Head of caudate nucleus (tissue), 42 donors: ENCODE measurements around the gene MFSD11.
A peak's percentile ranks its signal among the peaks of the same experiment; 100 is the strongest.
"Not testable (repeated sequence)": the region's sequence is repeated elsewhere in the genome, so short reads cannot be mapped to it uniquely, and the experiment has no call there.

Experiments
- DNase-seq, 42 donors: peaks; one replicate each; pipeline versions ENCODE4 v3.0.0 to v3.0.0-alpha.2; 2020 to 2021; ENCODE audit warnings: mixed read lengths in 7 of 42
- intact Hi-C: fragments of 100-400 bp; cut with DNase I; formaldehyde crosslinking; loops from one replicate; pipeline ENCODE4 v1.15.0; 2022

The MFSD11 gene

DNA sequence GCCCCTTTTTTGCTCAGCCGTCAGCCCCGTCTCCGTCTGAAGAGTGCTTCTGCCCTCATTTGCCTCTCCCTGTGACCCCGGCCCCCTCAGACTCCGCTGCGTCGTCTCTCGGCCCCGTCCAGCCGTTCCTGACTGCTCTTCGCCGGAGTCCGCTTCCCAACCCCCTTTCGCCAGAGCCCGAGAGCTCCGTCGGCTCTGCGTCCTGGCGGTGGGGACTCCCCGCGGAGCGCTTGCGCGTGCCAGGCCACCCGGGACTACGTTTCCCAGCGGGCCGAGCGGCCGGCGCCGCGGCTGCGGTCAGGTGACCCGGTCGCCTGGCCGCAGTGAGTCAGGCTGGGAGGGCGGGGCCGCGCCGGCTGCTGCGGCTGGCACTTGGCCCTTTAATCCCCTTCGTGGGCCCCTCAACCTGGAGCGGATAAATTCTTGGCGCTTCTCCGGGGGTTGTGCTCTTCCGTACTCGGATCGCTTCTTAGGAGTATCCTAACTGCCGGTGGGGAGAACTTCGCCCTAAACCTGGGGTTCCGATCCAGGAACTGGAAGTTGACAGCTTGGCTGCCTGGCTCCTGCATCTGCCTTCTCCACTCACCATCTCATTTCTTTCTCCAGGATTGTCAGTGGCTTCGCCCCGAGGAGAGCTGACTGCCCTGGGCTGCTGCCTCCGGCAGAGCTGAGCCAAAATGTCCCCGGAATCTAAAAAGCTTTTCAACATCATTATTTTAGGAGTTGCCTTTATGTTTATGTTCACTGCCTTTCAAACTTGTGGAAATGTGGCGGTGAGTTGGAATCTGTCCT, at the start of gene MFSD11:
Gene MFSD11 (plus strand): TSS at position 444 of the 792 bp plus-strand sequence. CDS start 234 bp downstream, at position 678.
- intact Hi-C loops, result loop anchor here (1.0 kb wide), 1 partner anchor 12 kb away; the partner anchor contains the start of genes JMJD6 and METTL23
- DNase-seq, result peak; percentile 75 to 96 (median 90)

DNA sequence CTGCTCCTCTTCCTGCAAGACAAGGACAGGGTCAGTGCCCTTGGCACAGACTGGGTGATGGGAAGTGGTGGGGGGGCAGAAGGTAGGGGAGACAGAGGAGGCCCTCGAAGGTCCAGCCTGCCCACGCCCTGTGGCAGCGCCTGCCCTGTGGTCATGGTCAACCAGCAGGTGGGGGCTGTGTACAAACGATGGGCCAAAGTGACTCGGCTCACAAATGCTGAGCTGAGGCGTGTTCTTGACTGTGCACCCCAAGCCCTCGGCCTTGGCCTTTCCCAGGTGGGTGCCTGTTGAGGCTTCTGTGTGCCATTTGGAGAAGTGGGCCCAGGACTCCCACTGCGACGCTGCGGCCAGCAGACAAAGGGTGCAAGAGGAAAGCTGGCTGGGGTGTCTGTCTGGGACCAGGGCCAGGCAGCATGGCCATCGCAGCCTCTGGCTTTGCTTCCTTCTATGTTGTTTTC, 49.7 kb upstream of the MFSD11 start:
- intact Hi-C loops, result no loop called here
- no peak for DNase-seq

DNA sequence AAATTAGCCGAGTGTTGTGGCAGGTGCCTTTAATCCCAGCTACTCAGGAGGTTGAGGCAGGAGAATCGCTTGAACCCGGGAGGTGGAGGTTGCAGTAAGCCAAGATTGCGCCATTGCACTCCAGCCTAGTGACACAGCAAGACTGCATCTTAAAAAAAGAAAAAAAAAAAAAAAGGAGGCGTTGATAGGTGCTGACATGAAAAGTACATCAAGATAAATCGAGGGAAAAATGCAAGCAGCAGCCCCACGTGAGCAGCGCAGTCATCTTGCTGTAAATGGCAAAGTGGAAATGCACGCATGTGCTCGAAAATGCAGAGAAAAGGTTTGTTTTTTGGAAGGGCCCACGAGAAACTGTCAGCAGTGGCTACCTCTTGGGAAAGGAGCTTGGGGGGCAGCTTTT, 48.1 kb upstream of the MFSD11 start:
- intact Hi-C loops, result no loop called here
- peak in 36 of 42 donors; percentile 47 to 87 (median 72) for DNase-seq

DNA sequence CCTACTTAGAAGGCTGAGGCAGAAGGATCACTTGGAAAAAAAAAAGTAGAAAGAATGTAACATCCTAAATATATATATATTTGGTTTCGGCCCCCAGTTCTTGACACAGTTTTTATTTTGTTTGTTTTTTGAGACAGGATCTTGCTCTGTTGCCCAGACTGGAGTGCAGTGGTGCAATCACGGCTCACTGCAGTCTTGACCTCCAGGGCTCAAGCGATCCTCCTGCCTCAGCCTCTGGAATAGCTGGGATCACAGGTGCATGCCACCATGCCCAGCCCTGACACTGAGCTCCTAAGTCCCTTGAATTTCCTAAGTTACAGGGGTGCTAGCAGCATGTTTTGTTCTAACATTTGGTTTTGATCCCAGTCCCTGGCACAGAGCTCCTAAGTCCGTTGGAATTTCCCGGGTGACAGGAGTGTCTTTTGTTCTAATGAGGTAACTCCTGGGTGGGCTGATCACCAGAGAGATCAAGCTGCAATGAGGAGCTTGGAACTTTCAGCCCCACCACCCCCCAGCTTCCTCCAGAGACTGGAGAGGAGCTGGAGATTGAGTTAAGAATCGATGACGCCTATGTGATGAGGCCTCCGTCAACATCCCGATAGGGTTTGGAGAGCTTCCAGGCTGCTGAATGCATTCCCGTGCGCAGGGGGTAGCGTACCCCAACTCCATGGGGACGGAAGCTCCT, 47.2 kb upstream of the MFSD11 start:
- intact Hi-C loops, result no loop called here
- DNase-seq, result peak in 1 of 42 donors; percentile 50

DNA sequence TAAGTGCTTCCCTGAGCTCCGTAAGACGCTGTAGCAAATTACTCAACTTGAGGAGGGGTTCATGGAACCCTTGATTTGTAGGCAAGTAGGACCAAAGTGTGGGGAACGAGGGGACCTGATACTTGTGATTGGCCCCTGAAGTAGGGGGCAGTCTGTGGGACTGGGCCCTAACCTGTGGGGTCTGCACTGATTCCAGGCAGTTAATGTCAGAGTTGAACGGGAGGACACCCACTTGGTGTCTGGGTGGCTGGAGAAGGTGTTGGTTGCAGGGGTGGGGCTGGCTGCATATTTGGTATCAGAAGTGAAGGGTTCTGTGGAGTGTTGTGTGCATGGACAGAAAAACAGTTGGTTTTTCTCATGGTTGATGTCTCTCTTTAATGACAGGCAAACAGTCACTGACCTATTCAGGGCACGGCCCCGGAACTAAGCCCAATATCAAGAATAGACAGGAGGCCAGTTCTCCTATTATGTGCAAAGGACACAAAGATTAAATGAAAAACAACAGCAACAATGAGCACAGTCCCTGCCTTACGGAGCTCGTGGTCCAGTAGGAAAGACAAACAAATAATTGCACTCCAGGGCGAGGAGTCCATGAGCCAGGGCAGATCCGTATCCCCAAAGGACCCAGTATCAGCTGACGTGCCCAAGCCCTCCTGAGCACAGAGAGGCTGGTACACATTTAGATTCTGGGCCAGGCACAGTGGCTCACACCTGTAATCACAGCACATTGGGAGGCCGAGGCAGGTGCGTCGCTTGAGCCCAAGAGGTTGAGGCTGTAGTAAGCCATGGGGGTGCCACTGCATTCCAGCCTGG, 46.3 kb upstream of the MFSD11 start:
- intact Hi-C loops, result no loop called here
- no peak for DNase-seq

DNA sequence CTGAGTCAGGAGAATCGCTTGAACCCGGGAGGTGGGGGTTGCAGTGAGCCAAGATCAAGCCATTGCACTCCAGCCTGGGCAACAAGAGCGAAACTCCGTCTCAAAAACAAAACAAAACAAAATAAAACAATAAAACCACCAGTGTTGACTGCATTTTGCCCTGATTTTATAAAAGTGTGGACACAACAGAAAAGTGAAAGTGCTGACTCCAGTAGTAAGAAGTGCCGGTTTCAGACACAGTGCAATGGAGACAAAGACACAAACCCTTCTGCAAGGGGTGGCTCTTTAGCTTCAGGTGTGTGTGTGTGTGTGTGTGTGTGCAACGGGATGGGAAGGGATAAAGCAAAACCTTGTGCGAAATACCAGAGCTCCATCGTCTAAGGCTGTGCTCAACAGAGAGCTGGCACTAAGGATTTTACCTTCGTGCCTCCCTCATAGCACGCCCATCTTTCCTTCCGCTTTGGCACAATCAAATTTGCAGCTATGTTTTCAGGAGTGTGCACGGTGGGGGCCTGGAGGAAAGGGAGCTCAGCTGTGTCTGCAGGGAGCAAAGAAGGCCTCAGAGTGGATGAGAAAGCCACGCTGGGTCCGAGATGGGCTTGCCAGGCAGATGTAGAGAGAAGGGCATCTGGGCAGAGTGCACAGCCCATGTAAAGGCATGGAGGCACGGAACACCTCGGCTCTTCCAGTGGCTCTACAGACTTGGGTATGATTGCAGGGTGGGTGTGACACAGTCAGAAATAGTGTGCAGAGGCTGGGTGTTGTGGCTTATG, 42.7 kb upstream of the MFSD11 start:
- intact Hi-C loops, result no loop called here
- DNase-seq, result peak in 6 of 42 donors; percentile 46 to 70 (median 53)

DNA sequence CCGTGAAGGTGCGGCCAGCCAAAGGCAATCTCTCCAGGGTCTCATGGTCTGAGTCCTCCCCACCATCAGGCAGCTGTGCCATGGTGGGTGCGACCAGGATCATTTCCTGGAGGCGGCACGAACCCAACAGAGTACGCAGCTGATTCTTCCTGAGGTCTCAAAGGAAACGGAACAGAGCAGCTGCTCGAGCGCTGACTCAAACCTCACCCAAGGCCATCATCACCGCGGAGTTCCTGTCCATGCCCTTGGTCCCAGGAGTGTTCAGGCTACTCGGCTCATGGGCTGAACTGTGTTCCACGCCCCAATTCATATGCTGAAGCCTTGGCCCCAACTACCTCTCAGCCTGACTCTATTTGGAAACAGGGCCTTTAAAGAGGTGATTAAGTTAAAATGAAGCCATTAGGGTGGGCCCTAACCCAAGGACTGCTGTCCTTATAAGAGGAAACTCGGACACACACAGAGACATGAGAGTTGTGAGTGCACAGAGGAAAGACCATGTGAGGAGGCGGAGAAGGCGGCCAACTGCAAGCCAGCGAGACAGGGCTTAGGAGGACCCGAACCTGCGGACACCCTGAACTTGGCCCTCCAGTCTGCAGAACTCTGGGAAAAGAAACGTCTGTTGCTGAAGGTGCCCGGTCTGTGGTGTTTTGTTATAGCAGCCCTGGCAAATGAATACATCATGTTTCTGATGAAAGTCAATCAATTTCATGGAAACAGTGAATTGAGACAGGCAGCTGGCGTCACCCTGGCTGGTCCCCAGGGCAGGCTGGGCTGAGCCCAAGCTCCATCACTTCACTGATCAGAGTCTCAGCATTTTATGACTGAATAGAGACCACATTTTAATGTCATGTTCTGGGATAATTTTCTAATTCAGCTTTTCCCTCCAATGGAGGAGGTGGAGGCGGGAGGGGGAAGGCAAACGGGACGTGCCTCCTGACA, 40.9 kb upstream of the MFSD11 start:
- intact Hi-C loops, result no loop called here
- DNase-seq, result no peak

DNA sequence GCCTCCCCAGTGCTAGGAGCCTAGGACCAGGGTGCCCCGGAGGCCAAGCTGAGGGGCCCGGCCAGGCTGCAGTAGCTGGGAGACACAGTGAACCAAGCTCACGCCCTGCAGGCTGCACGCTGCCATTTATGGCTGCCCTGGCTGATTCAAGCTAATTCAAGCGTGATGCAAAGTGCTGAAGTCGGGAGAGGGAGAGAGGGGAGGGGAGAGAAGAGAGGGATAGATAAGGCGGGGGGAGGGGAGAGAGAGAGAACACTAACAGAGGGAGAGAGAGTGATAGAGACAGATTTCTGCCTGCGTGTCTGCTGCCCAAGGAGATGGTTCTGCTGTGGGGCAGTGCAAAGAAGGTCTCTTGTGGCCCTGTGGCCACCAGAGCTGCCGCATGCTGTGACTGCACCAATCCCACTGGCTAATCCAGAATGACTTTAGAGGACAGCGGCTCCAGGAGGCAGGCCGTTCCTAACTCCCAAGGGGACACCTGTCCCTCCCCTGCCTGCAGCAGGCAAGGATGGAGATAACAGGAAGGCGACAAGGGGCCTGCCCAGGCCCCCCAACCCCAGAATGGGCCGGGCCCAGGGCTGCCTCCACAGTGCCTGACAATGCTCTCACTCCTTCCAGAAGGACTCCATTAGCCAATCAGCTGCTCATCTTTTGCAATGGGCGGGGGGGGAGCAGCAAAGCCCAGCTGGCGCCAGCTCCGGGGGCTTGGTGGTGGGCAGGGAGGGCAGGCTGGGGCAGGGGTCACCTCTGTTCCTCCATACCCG, 40.0 kb upstream of the MFSD11 start:
- intact Hi-C loops, result no loop called here
- DNase-seq, result peak in 11 of 42 donors; percentile 23 to 67 (median 51)

DNA sequence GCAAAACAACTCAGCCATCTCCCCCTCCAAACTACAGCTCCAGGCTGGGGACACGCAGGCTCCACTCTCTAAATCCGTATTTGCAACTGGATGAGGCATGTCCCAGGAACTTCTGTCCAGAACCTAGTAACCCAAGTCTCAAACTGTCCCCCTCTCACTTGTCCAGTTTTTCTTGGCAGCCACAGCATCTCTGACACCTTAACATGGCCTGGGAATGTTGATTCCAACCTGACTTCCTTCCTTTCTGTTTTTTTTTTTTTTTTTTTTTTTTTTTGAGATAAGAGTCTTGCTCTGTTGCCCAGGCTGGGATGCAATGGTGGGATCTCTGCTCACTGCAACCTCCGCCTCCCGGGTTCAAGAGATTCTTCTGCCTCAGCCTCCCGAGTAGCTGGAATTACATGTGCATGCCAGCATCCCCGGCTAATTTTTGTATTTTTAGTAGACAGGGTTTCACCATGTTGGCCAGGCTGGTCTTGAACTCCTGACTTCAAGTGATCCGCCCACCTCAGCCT, 39.4 kb upstream of the MFSD11 start:
- intact Hi-C loops, DNase-seq: not testable (repeated sequence)

DNA sequence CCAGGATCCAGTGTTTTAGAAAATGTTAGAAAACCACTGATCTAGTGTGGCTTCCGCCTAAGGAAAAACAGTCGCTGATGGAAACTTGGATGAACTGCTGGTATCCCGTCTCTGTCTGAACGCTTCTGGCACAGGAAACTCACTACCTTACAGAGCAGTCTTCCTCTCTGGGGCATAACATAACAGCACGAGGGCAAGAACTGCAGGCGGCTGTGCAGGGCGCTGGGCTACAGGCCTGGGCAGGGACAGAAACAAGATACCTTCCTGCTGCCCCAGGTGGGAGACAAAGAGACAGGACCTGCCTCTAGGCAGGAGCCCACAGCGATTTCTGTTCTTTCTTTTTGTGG, 37.7 kb upstream of the MFSD11 start:
- no peak for DNase-seq
- intact Hi-C loops, result no loop called here

DNA sequence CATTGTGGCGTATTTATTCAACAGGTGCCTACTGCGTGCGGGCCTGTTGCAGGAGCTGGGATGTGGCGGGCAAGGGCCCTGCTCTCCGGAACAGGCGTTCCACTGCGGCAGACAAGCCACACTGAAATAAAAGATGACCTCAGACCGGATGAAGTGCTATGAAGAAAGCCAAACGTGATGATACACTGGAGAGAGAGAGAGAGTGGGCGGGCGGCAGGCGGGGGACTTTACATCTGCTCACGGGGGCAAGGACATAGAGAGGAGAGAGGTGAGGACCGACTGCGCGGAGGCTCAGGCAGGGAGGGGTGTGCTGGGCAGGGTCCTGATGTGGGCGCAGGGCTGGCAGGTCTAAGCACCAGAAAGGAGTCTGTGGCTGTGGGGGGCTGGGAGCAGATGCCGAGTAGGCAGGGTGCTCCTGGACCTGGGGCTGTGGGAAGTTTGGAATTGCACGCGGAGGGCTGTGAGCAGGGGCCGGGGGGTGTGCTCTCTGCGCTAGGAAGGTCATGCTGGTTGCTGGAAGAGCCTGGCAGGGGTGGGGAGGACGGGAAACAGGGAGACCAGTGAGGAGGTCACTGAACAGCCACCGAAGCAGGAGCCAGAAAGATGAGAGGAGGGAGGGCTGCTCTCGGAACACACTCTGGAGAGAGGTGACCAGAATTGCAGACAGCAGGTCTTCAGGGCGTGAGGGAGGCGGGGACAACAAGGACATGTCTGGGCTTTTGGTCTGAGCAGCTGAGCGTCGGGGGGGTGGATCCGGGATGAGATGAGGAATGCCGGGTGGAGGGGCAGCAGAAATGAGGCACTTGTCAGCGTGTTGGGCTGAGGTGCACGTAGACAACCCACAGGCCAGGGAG, 37.1 kb upstream of the MFSD11 start:
- intact Hi-C loops, result no loop called here
- peak in 2 of 42 donors; percentile 30 to 35 for DNase-seq

DNA sequence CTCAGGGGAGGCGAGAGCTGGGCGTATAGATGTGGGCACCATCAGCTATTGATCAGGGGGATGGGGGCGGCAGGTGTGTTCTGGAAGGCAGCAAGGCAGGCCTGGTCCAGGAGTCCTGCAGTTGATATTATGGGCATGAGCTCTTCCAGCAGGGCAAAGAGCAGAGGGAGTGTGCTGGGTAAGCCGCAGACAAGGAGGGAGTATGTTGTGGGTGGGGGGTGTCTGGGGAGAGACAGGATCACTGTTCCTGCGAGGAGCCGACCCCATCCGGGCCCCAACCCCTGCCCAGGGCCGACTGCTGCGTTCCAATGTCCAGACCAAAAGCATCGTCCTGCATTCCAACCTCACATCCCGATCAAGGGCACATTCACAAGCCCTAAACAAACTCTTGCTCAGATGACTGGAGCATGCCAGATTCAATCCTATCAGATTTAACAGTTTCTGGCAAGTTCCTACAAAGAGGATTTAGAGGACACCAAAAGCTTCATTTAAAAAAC, 36.4 kb upstream of the MFSD11 start:
- DNase-seq, result no peak
- intact Hi-C loops, result no loop called here

DNA sequence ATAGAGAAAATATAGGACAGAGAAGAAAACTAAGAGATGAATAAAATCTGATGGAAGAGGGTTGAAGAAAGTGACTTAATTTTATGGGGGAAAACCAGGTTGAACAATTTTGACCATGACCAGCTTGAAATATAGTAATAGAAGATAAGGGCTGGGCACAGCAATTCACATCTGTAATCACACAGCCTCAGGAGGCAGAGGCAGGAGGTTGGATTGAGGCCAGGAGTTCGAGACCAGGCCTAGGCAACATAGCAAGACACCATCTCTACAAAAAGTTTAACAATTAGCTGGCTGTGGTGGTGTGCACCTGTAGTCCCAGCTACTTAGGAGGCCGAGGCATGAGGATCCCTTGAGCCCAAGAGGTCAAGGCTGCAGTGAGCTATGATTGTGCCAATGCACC, 35.8 kb upstream of the MFSD11 start:
- DNase-seq, result no peak
- intact Hi-C loops, result no loop called here

DNA sequence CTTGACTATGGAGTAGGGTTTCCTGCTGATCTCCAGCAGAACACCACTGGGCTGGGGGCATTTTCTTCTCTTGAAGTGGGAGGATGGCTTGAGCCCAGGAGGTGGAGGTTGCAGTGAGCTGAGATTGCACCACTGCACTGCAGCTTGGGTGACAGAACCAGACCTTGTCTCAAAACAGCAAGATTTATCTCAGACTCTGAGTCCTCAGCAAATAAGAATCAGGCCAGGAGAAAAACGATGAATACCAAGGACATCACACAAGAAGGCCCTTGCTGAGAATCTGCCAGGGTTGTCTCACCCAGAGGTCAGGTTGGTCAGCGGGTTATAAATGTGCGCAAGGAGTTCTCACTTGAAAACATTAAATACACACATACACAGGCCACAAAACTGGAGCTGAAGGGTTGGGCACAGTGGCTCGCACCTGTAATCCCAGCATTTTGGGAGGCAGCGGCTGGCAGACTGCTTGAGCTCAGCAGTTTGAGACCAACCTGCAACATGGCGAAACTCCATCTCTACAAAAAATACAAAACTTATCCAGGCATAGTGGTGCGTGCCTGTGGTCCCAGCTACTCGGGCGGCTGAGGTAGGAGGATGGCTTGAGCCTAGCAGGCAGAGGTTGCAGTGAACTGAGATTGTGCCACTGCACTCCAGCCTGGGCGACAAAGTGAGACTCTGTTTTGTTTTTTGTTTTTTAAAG, 34.8 kb upstream of the MFSD11 start:
- intact Hi-C loops, result no loop called here
- peak in 1 of 42 donors; percentile 33 for DNase-seq

DNA sequence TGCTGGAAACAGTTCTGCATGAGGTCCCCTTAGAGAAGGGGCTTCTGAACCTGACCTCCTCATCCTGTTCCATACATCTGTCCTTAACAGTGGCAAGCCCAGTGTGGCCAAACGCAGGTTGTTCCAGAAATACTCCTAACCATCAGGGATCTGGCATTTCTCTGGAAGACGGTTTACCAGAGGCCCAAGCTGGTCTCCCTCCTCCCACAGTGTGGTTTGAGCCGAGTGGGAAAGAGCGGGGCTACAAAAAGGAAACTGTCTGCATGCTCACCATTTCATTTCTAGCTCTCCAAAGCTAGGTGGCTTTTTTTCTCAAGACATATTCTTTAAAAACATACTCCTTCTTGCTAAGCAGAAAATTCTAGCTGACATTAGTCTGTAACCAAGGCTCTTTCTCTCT, 33.1 kb upstream of the MFSD11 start:
- intact Hi-C loops, result no loop called here
- no peak for DNase-seq
